Measurements from ENCODE around the gene SHC1. TPM values are rescaled to one million over a fixed set of nuclear protein-coding genes. Genes with fewer than 3 reads are reported as not detected.

The SHC1 gene
- total RNA-seq, 4 donors from 2014 or later = 108 to 168 (median 123) TPM

- intact Hi-C loops (cut with DNase I) = no loop called here
These were observed 34.6 kb downstream of the SHC1 start for GRCh38 chr1:154935749-154936554.

GRCh38 chr1:154934358-154934948 lies 36.1 kb downstream of the SHC1 start:
- WGBS, 2 donors = 95 to 97% methylated on average over 5 of the region's 5 CpGs
- Histone ChIP-seq H3K36me3 (no peaks in the 10 kb centered on the region), H3K27me3 (no peaks in the 10 kb centered on the region), H3K9me3 (no peaks in the 10 kb centered on the region), H3K4me1 (peaks cover 14 to 19% of the 10 kb centered on the region in 2 donors), H3K27ac (no peak overlapping the region), H3K4me3 (replicated peaks in 1 of 3) (no peak overlapping the region)
- DNase-seq = no peak
- no peak for TF ChIP-seq CTCF (IDR thresholded peaks at IDR 0.05)
- TF ChIP-seq POLR2A (IDR thresholded peaks at IDR 0.05) = no peak
- intact Hi-C loops (cut with DNase I) = no loop called here

More at GRCh38 chr1:154935749-154936554, 34.6 kb downstream of the SHC1 start:
- DNase-seq = peak; percentile 61 to 64
- Histone ChIP-seq H3K4me3 (replicated peaks in 1 of 3) (peak overlapping the region in 2 of 3 donors; percentile 33 to 50), H3K27me3 (no peaks in the 10 kb centered on the region), H3K36me3 (no peaks in the 10 kb centered on the region), H3K4me1 (peaks cover 14 to 30% of the 10 kb centered on the region in 2 donors), H3K27ac (peak overlapping the region; percentile 98 to 99 (median 99)), H3K9me3 (no peaks in the 10 kb centered on the region)
- WGBS, 2 donors = 29 to 40% methylated on average over 24 to 27 of the region's 27 CpGs
- TF ChIP-seq POLR2A (IDR thresholded peaks at IDR 0.05) = no peak
- TF ChIP-seq CTCF (IDR thresholded peaks at IDR 0.05) = no peak

DNA sequence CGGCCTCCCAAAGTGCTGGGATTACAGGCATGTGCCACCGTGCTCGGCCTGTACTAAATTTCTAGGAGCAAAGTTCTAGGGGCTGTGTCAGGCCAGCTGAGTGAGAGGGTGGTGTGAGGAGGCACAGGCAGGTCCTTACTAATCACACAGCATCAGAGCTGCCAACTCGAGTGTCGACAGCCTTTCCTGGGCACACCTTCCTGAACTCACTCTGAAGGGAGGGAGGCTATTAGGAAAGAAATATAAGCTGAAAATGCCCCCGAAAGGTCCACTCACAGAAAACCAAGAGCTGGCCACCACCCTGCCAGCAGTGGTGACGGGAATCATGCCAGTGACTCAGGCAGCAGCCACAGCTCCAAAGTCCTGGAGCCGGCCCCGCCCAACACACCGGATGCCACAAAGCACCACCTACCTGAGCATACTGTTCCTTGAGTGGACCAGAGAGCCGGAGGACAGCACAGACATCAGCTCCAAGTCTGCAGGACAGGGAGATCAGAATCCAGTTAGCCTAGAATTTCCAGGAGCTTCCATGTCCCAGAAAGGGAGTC lies 38.5 kb downstream of the SHC1 start:
- 83 to 97% methylated on average over 11 of the region's 11 CpGs for WGBS, 2 donors
- no peaks in the 10 kb centered on the region for H3K36me3 ChIP-seq
- DNase-seq = no peak

DNA sequence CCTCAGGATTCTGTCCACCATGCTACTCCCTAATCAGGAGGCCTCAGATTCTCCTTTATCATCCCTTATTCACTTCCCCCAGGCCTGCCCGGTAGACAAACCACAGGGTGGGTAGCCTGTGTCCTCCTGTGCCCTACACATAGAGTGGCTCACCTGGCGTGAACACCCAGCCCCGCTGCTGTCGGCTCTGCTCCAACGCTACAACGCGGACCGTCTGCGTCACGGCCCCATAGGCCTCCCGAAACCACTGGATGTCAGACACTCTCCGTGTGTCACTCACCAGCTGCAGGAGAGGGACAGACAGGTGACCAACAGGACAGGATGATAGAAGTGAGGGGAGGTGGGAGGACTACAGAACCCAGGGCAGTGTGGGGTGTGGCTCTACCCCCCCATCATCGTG lies 44.3 kb downstream of the SHC1 start:
- intact Hi-C loops (cut with DNase I) = no loop called here
- 90 to 95% methylated on average over 12 to 13 of the region's 13 CpGs for WGBS, 2 donors

More for the DNA sequence above, 38.5 kb downstream of the SHC1 start:
- TF ChIP-seq CTCF (IDR thresholded peaks at IDR 0.05) (no peak), POLR2A (IDR thresholded peaks at IDR 0.05) (no peak)
- intact Hi-C loops (cut with DNase I) = no loop called here
- peaks cover 7% of the 10 kb centered on the region in 2 donors for H3K4me1 ChIP-seq
- no peaks in the 10 kb centered on the region for H3K27me3 ChIP-seq
- H3K4me3 ChIP-seq (replicated peaks in 1 of 3) = no peak overlapping the region
- no peaks in the 10 kb centered on the region for H3K9me3 ChIP-seq
- no peak overlapping the region for H3K27ac ChIP-seq

More for the DNA sequence above, 44.3 kb downstream of the SHC1 start:
- peaks cover 8 to 20% of the 10 kb centered on the region in 2 donors for H3K36me3 ChIP-seq
- no peak overlapping the region for H3K4me3 ChIP-seq (replicated peaks in 1 of 3)
- no peaks in the 10 kb centered on the region for H3K4me1 ChIP-seq
- no peak for TF ChIP-seq POLR2A (IDR thresholded peaks at IDR 0.05)
- no peak for TF ChIP-seq CTCF (IDR thresholded peaks at IDR 0.05)
- no peak for DNase-seq
- no peaks in the 10 kb centered on the region for H3K27me3 ChIP-seq
- no peaks in the 10 kb centered on the region for H3K9me3 ChIP-seq
- no peak overlapping the region for H3K27ac ChIP-seq

All from thyroid gland (tissue), 4 donors.